Neural cell (in vitro differentiated cells): ENCODE results near the gene FAM229A. TPM values are rescaled to one million over a fixed set of nuclear protein-coding genes. Genes with fewer than 3 reads are reported as not detected.

ENCODE experiments used
- H2AFZ ChIP-seq: fragments of 200-600, 300-800 bp; sonication (generic), shearing (Covaris generic); 2 replicates; pipeline ENCODE4 v1.6.0; 2014; ENCODE audit warnings: low read depth, mild to moderate bottlenecking, antibody characterized with exemption, low read length, moderate library complexity
- H3F3A ChIP-seq: fragments of 200-600 bp; shearing (Covaris generic); 2 replicates; pipeline ENCODE4 v1.6.1; 2016; ENCODE audit warnings: mild to moderate bottlenecking, moderate library complexity, mixed read lengths, antibody characterized with exemption, low read length; ENCODE audit not compliant: insufficient read depth, poor library complexity, severe bottlenecking
- H3K27ac ChIP-seq: fragments of 200-600, 300-800 bp; sonication (generic), shearing (Covaris generic); 2 replicates; pipeline ENCODE4 v1.5.1; 2014; ENCODE audit warnings: mild to moderate bottlenecking, low read length, moderate library complexity
- H3K27me3 ChIP-seq: fragments of 300-800, 200-600 bp; sonication (generic), shearing (Covaris generic); 2 replicates; pipeline ENCODE4 v1.6.0; 2014; ENCODE audit warnings: mild to moderate bottlenecking, low read depth, low read length, moderate library complexity; ENCODE audit not compliant: insufficient read depth
- H3K36me3 ChIP-seq: fragments of 300-800, 200-600 bp; sonication (generic), shearing (Covaris generic); 2 replicates; pipeline ENCODE4 v1.5.1; 2014; ENCODE audit warnings: mild to moderate bottlenecking, antibody characterized with exemption, low read length, moderate library complexity; ENCODE audit not compliant: insufficient read depth
- H3K4me2 ChIP-seq: fragments of 300-800, 200-600 bp; sonication (generic), shearing (Covaris generic); 2 replicates; pipeline ENCODE4 v1.6.0; 2014; ENCODE audit warnings: mild to moderate bottlenecking, low read length
- H3K4me3 ChIP-seq: fragments of 300-800, 200-600 bp; sonication (generic), shearing (Covaris generic); 2 replicates; pipeline ENCODE4 v1.5.1; 2014; ENCODE audit warnings: mild to moderate bottlenecking, low read length, moderate library complexity
- H3K79me2 ChIP-seq: fragments of 200-600 bp; shearing (Covaris generic); replicated peaks from 2 replicates; pipeline ENCODE4 v1.6.0; 2014; ENCODE audit warnings: mild to moderate bottlenecking, low read length, moderate library complexity; ENCODE audit not compliant: insufficient read depth
- H3K9ac ChIP-seq: fragments of 300-800, 200-600 bp; sonication (generic), shearing (Covaris generic); 2 replicates; pipeline ENCODE4 v1.6.1; 2016; ENCODE audit warnings: mild to moderate bottlenecking, low read length, mixed read lengths
- H3K9me2 ChIP-seq: fragments of 200-600 bp; shearing (Covaris generic); 2 replicates; pipeline ENCODE4 v1.6.1; 2016; ENCODE audit warnings: mild to moderate bottlenecking, low read length, mixed read lengths; ENCODE audit not compliant: insufficient read depth
- H3K9me3 ChIP-seq: fragments of 200-600, 300-800 bp; sonication (generic), shearing (Covaris generic); 2 replicates; pipeline ENCODE4 v1.6.1; 2016; ENCODE audit warnings: mild to moderate bottlenecking, mixed run types, low read length, moderate library complexity, mixed read lengths
- H4K20me1 ChIP-seq: fragments of 200-600 bp; shearing (Covaris generic); 2 replicates; pipeline ENCODE4 v1.6.1; 2016; ENCODE audit warnings: mild to moderate bottlenecking, mixed run types; ENCODE audit not compliant: insufficient read depth
- EP300 ChIP-seq: fragments of 450-650 bp; conservative IDR thresholded peaks from 2 replicates; pipeline ENCODE4 v1.6.1; 2014; ENCODE audit warnings: antibody characterized with exemption, mild to moderate bottlenecking, moderate library complexity; ENCODE audit not compliant: poor library complexity, severe bottlenecking
- EZH2 ChIP-seq: fragments of 200-600, 300-800 bp; shearing (Covaris generic), sonication (generic); IDR thresholded peaks from 2 replicates; pipeline ENCODE4 v1.6.1; 2014; ENCODE audit warnings: antibody characterized with exemption, low read length, borderline replicate concordance, mild to moderate bottlenecking; ENCODE audit not compliant: insufficient read depth, poor library complexity, severe bottlenecking
- MXI1 ChIP-seq: fragments of 450-650 bp; conservative IDR thresholded peaks from 2 replicates; pipeline ENCODE4 v1.6.1; 2014; ENCODE audit warnings: antibody characterized with exemption, mild to moderate bottlenecking; ENCODE audit not compliant: poor library complexity, severe bottlenecking
- POLR2AphosphoS5 ChIP-seq: IDR thresholded peaks from 2 replicates; pipeline ENCODE4 v1.6.1; 2012
- RAD21 ChIP-seq: fragments of 450-650 bp; conservative IDR thresholded peaks from 2 replicates; pipeline ENCODE4 v1.6.1; 2014; ENCODE audit warnings: antibody characterized with exemption, mild to moderate bottlenecking, moderate library complexity
- SMC3 ChIP-seq: fragments of 450-650 bp; conservative IDR thresholded peaks from 2 replicates; pipeline ENCODE4 v1.6.1; 2014; ENCODE audit warnings: antibody characterized with exemption, mild to moderate bottlenecking, moderate library complexity; ENCODE audit not compliant: poor library complexity
- TAF1 ChIP-seq: IDR thresholded peaks from 2 replicates; pipeline ENCODE4 v1.6.1; 2012; ENCODE audit warnings: low read depth
- polyA plus RNA-seq: library from polyadenylated mRNA; depleted of rRNA; stranded (reverse); fragments of >200 nt; gene quantifications from 2 replicates; pipeline ENCODE4 v1.2.3, GENCODE V29; 2014
- TF ChIP-seq, protein P1 (sequence below): fragments of 450-650 bp; IDR thresholded peaks from 2 replicates; pipeline ENCODE4 v1.5.1; 2014; ENCODE audit warnings: antibody characterized with exemption, mild to moderate bottlenecking, moderate library complexity; ENCODE audit not compliant: poor library complexity, severe bottlenecking
- TF ChIP-seq, protein P2 (sequence below): IDR thresholded peaks from 2 replicates; pipeline ENCODE4 v1.6.1; 2012; ENCODE audit warnings: borderline replicate concordance

The FAM229A gene
- polyA plus RNA-seq, 1 donor from 2014 or later, result 6.1 TPM

DNA sequence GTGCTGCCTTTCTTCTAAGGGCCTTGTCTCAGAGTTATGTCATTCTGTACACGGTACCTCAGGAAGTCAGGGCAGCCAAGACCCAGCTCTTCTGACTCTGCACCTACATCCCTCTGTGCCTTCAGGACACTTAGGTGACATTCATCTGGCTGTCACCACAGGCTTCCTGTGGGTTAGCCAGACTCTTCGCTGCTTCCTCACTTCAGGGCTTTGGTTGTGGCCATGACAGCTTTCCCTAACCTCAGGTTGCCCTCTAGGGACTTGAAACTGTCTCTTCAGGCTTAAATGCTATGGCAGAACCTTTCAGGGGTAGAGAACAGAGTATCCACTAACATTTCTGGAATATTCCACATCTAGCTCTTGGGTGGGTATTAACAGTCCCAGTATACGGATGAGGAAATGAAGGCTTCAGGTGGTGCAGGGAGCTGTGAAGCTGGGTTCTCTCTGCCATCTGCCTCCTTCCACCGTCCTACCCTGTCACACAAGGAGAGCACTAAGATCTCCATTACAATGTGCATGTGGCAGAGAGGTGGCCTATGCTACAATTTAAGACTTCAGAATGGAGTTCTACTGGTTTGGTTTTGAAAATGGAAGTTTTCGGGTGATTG lies 10.0 kb upstream of the FAM229A start:
- Histone ChIP-seq H3K9me2 (no peaks in the 10 kb centered on the region), H3F3A (no peaks in the 10 kb centered on the region), H3K79me2 (no peaks in the 10 kb centered on the region), H3K9me3 (no peaks in the 10 kb centered on the region), H3K4me3 (no peak overlapping the region), H3K9ac (no peak overlapping the region), H3K36me3 (peaks cover 6% of the 10 kb centered on the region), H3K27ac (no peak overlapping the region), H4K20me1 (no peaks in the 10 kb centered on the region), H3K4me2 (no peak overlapping the region), H3K27me3 (no peaks in the 10 kb centered on the region), H2AFZ (no peak overlapping the region)
- TF ChIP-seq MXI1 (no peak), EZH2 (no peak), POLR2AphosphoS5 (no peak), TAF1 (no peak), EP300 (no peak), RAD21 (no peak), SMC3 (no peak)
- TF ChIP-seq, protein P1, sequence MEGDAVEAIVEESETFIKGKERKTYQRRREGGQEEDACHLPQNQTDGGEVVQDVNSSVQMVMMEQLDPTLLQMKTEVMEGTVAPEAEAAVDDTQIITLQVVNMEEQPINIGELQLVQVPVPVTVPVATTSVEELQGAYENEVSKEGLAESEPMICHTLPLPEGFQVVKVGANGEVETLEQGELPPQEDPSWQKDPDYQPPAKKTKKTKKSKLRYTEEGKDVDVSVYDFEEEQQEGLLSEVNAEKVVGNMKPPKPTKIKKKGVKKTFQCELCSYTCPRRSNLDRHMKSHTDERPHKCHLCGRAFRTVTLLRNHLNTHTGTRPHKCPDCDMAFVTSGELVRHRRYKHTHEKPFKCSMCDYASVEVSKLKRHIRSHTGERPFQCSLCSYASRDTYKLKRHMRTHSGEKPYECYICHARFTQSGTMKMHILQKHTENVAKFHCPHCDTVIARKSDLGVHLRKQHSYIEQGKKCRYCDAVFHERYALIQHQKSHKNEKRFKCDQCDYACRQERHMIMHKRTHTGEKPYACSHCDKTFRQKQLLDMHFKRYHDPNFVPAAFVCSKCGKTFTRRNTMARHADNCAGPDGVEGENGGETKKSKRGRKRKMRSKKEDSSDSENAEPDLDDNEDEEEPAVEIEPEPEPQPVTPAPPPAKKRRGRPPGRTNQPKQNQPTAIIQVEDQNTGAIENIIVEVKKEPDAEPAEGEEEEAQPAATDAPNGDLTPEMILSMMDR, result no peak
- TF ChIP-seq, protein P2, sequence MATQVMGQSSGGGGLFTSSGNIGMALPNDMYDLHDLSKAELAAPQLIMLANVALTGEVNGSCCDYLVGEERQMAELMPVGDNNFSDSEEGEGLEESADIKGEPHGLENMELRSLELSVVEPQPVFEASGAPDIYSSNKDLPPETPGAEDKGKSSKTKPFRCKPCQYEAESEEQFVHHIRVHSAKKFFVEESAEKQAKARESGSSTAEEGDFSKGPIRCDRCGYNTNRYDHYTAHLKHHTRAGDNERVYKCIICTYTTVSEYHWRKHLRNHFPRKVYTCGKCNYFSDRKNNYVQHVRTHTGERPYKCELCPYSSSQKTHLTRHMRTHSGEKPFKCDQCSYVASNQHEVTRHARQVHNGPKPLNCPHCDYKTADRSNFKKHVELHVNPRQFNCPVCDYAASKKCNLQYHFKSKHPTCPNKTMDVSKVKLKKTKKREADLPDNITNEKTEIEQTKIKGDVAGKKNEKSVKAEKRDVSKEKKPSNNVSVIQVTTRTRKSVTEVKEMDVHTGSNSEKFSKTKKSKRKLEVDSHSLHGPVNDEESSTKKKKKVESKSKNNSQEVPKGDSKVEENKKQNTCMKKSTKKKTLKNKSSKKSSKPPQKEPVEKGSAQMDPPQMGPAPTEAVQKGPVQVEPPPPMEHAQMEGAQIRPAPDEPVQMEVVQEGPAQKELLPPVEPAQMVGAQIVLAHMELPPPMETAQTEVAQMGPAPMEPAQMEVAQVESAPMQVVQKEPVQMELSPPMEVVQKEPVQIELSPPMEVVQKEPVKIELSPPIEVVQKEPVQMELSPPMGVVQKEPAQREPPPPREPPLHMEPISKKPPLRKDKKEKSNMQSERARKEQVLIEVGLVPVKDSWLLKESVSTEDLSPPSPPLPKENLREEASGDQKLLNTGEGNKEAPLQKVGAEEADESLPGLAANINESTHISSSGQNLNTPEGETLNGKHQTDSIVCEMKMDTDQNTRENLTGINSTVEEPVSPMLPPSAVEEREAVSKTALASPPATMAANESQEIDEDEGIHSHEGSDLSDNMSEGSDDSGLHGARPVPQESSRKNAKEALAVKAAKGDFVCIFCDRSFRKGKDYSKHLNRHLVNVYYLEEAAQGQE, result no peak

GRCh38 chr1:32367912-32368635 lies 5.8 kb upstream of the FAM229A start:
- Histone ChIP-seq H3K4me2 (no peak overlapping the region), H3K9me2 (no peaks in the 10 kb centered on the region), H3K9ac (no peak overlapping the region), H3K27me3 (no peaks in the 10 kb centered on the region), H3F3A (no peaks in the 10 kb centered on the region), H2AFZ (no peak overlapping the region), H3K4me3 (no peak overlapping the region), H3K36me3 (peaks cover 6% of the 10 kb centered on the region), H3K79me2 (no peaks in the 10 kb centered on the region), H3K9me3 (no peaks in the 10 kb centered on the region), H4K20me1 (no peaks in the 10 kb centered on the region), H3K27ac (no peak overlapping the region)
- TF ChIP-seq TAF1 (no peak), POLR2AphosphoS5 (no peak), EZH2 (no peak), EP300 (no peak), MXI1 (no peak), RAD21 (no peak), SMC3 (no peak)
- TF ChIP-seq, protein P2, result no peak
- TF ChIP-seq, protein P1, result no peak
